ENCODE results near the gene PSRC1. TPM values are rescaled to one million over a fixed set of nuclear protein-coding genes. Genes with fewer than 3 reads are reported as not detected.

The PSRC1 gene
- total RNA-seq, 1 experiment from 2014 or later, result 68.4 TPM

DNA sequence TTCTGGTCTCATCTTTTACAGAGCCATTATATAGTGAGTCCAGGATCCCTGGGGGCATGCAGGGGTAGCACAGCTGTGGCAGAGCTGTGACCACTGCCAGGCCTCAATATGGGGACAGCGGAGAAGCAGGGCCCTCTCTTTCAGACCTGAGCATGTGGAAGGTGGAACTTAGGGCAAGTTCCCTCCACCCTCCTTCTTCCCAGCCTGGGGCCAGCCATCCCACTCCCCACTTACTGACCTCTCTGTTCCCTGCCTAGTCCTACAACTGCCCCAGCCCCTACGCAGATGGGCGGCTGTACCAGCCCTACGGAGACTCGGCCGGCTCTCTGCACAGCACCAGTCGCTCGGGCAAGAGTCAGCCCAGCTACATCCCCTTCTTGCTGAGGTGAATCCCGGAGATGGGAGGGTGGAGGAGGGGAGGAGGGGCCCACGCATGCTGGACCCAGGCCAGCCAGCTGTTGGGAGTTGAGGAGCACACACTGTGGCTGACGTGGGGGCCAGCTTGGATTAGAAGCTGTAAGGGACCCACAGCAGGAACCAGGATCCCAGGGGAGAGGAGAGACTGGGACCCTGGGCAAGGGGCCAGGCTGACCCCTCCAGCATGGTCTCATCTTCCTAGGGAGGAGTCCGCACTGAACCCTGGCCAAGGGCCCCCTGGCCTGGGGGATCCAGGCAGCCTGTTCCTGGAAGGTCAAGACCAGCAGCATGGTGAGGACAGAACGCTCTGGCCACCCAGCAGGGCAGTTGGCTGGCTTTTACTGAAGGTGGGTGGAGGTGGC lies 10.7 kb downstream of the PSRC1 start (continued):
- no peak for TF ChIP-seq FOXK1 (CRISPR knock-in tag; IDR thresholded peaks at IDR 0.05)
- TF ChIP-seq ETV6 (CRISPR knock-in tag; IDR thresholded peaks at IDR 0.05), result no peak

DNA sequence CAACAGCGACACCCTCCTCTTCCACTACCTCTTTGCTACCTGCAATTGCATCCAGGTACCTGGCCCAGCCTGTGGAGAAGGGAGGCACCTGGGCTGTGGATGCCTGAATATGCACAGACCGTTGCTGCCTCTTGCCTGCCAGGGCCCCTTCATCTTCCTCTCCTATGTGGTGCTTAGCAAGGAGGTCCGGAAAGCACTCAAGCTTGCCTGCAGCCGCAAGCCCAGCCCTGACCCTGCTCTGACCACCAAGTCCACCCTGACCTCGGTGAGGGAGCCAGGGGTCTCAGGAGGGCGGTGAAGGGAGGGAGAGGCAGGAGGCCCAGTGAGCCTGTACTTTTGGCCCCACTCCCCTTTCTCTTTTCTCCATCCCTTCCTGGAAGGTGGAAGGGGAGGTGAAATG lies 11.5 kb downstream of the PSRC1 start:
- TF ChIP-seq ZNF219 (CRISPR knock-in tag; IDR thresholded peaks at IDR 0.05; ENCODE audit: borderline replicate concordance) (no peak), ZNF263 (CRISPR knock-in tag; IDR thresholded peaks at IDR 0.05; ENCODE audit: low read depth) (no peak), ZNF396 (CRISPR knock-in tag; IDR thresholded peaks at IDR 0.05; ENCODE audit: borderline replicate concordance) (no peak), GABPB1 (CRISPR knock-in tag; IDR thresholded peaks at IDR 0.05) (no peak), ZNF671 (CRISPR knock-in tag; IDR thresholded peaks at IDR 0.05) (no peak), PRRX2 (CRISPR knock-in tag; IDR thresholded peaks at IDR 0.05) (no peak), ATF1 (CRISPR knock-in tag; IDR thresholded peaks at IDR 0.05) (no peak), SMAD3 (CRISPR knock-in tag; IDR thresholded peaks at IDR 0.05; ENCODE audit: borderline replicate concordance) (no peak)
- TF ChIP-seq, protein P1, sequence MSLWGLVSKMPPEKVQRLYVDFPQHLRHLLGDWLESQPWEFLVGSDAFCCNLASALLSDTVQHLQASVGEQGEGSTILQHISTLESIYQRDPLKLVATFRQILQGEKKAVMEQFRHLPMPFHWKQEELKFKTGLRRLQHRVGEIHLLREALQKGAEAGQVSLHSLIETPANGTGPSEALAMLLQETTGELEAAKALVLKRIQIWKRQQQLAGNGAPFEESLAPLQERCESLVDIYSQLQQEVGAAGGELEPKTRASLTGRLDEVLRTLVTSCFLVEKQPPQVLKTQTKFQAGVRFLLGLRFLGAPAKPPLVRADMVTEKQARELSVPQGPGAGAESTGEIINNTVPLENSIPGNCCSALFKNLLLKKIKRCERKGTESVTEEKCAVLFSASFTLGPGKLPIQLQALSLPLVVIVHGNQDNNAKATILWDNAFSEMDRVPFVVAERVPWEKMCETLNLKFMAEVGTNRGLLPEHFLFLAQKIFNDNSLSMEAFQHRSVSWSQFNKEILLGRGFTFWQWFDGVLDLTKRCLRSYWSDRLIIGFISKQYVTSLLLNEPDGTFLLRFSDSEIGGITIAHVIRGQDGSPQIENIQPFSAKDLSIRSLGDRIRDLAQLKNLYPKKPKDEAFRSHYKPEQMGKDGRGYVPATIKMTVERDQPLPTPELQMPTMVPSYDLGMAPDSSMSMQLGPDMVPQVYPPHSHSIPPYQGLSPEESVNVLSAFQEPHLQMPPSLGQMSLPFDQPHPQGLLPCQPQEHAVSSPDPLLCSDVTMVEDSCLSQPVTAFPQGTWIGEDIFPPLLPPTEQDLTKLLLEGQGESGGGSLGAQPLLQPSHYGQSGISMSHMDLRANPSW (CRISPR knock-in tag; conservative IDR thresholded peaks at IDR 0.05; ENCODE audit: low read depth), result no peak
- TF ChIP-seq, protein P2, sequence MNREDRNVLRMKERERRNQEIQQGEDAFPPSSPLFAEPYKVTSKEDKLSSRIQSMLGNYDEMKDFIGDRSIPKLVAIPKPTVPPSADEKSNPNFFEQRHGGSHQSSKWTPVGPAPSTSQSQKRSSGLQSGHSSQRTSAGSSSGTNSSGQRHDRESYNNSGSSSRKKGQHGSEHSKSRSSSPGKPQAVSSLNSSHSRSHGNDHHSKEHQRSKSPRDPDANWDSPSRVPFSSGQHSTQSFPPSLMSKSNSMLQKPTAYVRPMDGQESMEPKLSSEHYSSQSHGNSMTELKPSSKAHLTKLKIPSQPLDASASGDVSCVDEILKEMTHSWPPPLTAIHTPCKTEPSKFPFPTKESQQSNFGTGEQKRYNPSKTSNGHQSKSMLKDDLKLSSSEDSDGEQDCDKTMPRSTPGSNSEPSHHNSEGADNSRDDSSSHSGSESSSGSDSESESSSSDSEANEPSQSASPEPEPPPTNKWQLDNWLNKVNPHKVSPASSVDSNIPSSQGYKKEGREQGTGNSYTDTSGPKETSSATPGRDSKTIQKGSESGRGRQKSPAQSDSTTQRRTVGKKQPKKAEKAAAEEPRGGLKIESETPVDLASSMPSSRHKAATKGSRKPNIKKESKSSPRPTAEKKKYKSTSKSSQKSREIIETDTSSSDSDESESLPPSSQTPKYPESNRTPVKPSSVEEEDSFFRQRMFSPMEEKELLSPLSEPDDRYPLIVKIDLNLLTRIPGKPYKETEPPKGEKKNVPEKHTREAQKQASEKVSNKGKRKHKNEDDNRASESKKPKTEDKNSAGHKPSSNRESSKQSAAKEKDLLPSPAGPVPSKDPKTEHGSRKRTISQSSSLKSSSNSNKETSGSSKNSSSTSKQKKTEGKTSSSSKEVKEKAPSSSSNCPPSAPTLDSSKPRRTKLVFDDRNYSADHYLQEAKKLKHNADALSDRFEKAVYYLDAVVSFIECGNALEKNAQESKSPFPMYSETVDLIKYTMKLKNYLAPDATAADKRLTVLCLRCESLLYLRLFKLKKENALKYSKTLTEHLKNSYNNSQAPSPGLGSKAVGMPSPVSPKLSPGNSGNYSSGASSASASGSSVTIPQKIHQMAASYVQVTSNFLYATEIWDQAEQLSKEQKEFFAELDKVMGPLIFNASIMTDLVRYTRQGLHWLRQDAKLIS (CRISPR knock-in tag; IDR thresholded peaks at IDR 0.05; ENCODE audit: borderline replicate concordance), result no peak
- TF ChIP-seq, protein P3, sequence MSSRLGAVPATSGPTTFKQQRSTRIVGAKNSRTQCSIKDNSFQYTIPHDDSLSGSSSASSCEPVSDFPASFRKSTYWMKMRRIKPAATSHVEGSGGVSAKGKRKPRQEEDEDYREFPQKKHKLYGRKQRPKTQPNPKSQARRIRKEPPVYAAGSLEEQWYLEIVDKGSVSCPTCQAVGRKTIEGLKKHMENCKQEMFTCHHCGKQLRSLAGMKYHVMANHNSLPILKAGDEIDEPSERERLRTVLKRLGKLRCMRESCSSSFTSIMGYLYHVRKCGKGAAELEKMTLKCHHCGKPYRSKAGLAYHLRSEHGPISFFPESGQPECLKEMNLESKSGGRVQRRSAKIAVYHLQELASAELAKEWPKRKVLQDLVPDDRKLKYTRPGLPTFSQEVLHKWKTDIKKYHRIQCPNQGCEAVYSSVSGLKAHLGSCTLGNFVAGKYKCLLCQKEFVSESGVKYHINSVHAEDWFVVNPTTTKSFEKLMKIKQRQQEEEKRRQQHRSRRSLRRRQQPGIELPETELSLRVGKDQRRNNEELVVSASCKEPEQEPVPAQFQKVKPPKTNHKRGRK (CRISPR knock-in tag; IDR thresholded peaks at IDR 0.05; ENCODE audit: borderline replicate concordance), result no peak
- peaks cover 22% of the 10 kb centered on the region for H3K4me1 Mint-ChIP-seq
- ChIA-PET CTCF (no interaction called here), POLR2A (no interaction called here)
- no peak for ATAC-seq
- DNase-seq (ENCODE audit: low spot score), result no peak
- no peaks in the 10 kb centered on the region for H3K27me3 Mint-ChIP-seq (ENCODE audit: low read depth)
- H3K9me3 Mint-ChIP-seq, result no peaks in the 10 kb centered on the region
- H3K27ac Mint-ChIP-seq, result no peak overlapping the region; the same call in 1 of the 2 replicates
- H3K36me3 Mint-ChIP-seq, result peaks cover 9% of the 10 kb centered on the region
- no peak overlapping the region for H3K4me3 Mint-ChIP-seq

- POLR2A ChIA-PET, result no interaction called here
- Mint-ChIP-seq H3K9me3 (no peaks in the 10 kb centered on the region), H3K4me1 (peaks cover 21% of the 10 kb centered on the region), H3K27me3 (ENCODE audit: low read depth) (no peaks in the 10 kb centered on the region), H3K27ac (no peak overlapping the region; the same call in 1 of the 2 replicates), H3K4me3 (no peak overlapping the region), H3K36me3 (peaks cover 9% of the 10 kb centered on the region)
- DNase-seq (ENCODE audit: low spot score), result no peak
- CTCF ChIA-PET, result no interaction called here
- TF ChIP-seq CDX4 (CRISPR knock-in tag; IDR thresholded peaks at IDR 0.05; ENCODE audit: borderline replicate concordance) (no peak), ATF3 (CRISPR knock-in tag; conservative IDR thresholded peaks at IDR 0.05) (no peak), CBFB (CRISPR knock-in tag; IDR thresholded peaks at IDR 0.05; ENCODE audit: low read depth) (no peak), ZNF425 (CRISPR knock-in tag; conservative IDR thresholded peaks at IDR 0.05) (no peak), ZNF423 (CRISPR knock-in tag; IDR thresholded peaks at IDR 0.05) (no peak), MLX (CRISPR knock-in tag; IDR thresholded peaks at IDR 0.05) (no peak)
- no peak for ATAC-seq
These were observed 12.2 kb downstream of the PSRC1 start for GRCh38 chr1:109270623-109271317.
